Ramos (cell line): ENCODE data around the gene B3GNT5.

Source experiments
- in situ Hi-C: fragments of 300-500 bp; cut with MboI; formaldehyde crosslinking; loops from one replicate; pipeline ENCODE4 v1.14.3; 2022; ENCODE audit warnings: low sequenced_read_pairs; ENCODE audit not compliant: unreplicated experiment

Gene B3GNT5

DNA sequence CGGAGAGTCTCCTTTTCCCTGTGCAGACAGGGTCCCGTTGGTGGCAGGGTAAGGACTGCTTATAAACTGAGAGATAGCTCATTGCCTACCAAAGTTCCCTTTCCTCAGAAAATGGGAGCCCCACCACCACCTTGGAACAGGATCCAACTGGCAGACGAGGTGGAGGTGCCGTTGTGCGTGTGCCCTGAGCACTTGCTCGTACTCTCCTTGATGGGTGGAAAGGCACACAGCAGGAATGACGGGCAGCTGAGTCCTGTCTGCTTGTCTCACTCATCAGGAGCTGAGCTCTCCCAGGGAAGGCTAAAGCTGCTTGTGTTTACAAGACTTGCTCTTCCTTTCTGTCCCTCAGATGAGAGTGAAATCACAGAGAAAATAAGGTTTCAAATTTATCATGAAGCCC is 60.7 kb downstream of the B3GNT5 start:
- in situ Hi-C loops: no loop called here

- in situ Hi-C loops: no loop called here
Observed at GRCh38 chr3:183315739-183316138, 62.7 kb downstream of the B3GNT5 start.

GRCh38 chr3:183317271-183317670 is 64.2 kb downstream of the B3GNT5 start:
- in situ Hi-C loops: no loop called here

DNA sequence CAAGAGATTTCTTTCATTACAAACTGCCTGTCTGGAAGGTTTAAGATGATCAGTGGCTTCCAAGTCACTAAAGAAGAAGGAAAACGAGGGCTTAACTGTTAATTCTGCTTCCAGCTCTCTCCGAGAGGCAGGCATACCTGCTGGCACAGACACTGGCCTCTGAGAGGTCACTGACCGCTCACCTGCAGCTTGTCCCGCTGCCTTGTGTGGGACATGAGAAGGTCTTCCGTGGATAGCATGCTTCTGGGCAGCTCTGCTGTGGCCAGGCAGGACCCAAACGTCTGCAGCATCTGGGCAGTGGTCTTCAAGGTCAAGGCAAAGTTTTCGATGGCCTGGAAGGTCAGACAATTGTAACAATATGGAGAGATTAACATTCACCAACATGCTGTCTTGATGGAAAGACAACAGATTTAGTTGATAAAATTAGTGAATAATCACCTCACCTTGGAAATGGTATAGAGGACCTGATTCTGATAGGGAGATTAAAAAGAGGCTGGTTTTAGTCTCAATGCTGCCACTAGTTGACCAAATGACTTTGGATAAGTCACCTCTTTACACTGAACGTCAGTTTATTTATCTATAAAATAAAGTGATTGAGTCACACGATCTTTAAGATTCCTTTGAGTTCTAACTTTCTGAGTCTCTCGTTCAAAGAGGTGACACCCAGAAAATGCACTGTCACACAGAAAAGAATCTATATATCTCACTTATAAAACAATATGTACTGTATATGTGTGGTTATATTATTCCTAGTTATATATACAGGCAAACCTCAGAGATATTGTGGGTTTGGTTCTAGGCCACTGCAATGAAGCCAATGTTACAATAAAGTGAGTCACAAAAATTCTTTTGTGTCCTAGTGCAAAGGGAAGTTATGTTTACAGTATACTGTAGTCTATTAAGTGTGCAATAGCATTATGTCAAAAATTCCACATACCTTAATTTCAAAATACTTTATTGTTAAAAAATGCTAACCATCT is 65.1 kb downstream of the B3GNT5 start:
- in situ Hi-C loops: no loop called here

GRCh38 chr3:183318877-183319276 is 65.8 kb downstream of the B3GNT5 start:
- in situ Hi-C loops: no loop called here

DNA sequence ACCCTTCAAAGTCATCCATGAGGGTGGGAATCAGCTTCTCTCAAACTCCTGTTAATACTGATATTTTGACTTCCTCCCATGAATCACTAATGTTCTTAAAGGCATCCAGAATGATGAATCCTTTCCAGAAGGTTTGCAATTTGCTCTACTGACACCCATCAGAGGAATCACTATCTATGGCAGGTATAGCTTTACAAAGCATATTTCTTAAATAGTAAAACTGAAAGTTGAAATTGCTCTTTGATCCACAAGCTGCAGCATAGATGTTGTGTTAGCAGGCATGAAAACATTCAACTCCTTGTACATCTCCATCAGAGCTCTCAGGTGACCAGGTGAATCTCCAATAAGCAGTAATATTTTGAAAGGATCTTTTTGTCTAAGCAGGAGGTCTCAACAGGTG is 66.3 kb downstream of the B3GNT5 start:
- in situ Hi-C loops: no loop called here
